Stimulated activated CD4-positive, alpha-beta T cell treated with anti-CD3 and anti-CD28 coated beads, Interleukin-1b, Interleukin-23, amount 100 ng/mL, for 1 hour (primary cell): ENCODE results near the gene TPO.
"Not testable (repeated sequence)": the region's sequence is repeated elsewhere in the genome, so short reads cannot be mapped to it uniquely, and the experiment has no call there.

Experiments used
- DNase-seq, 2 donors: peaks; one replicate each; pipeline ENCODE4 v3.0.0-alpha.2; 2020; ENCODE audit warnings: low read depth in 2 of 2

Gene TPO

GRCh38 chr2:1502891-1503304 lies 89.6 kb downstream of the TPO start:
- no peak for DNase-seq

GRCh38 chr2:1503471-1504310 lies 90.4 kb downstream of the TPO start:
- no peak for DNase-seq

GRCh38 chr2:1504311-1504750 lies 91.1 kb downstream of the TPO start:
- no peak for DNase-seq

GRCh38 chr2:1505031-1505441 lies 91.8 kb downstream of the TPO start:
- no peak for DNase-seq

- DNase-seq, result no peak
Measured at GRCh38 chr2:1509271-1510065, 96.2 kb downstream of the TPO start.

- no peak for DNase-seq
Measured at GRCh38 chr2:1510176-1510575, 96.9 kb downstream of the TPO start.

GRCh38 chr2:1511455-1511854 lies 98.2 kb downstream of the TPO start:
- no peak for DNase-seq

- DNase-seq, result no peak
Measured at GRCh38 chr2:1512321-1513289, 99.3 kb downstream of the TPO start.

GRCh38 chr2:1514391-1515072 lies 101.3 kb downstream of the TPO start:
- DNase-seq, result no peak

GRCh38 chr2:1515073-1515430 lies 101.8 kb downstream of the TPO start:
- no peak for DNase-seq

GRCh38 chr2:1515986-1516797 lies 102.9 kb downstream of the TPO start:
- no peak for DNase-seq

GRCh38 chr2:1516798-1517060 lies 103.5 kb downstream of the TPO start:
- DNase-seq, result no peak

GRCh38 chr2:1517291-1517690 lies 104.0 kb downstream of the TPO start:
- DNase-seq, result not testable (repeated sequence)

- no peak for DNase-seq
Measured at GRCh38 chr2:1517786-1518185, 104.5 kb downstream of the TPO start.

GRCh38 chr2:1518331-1518803 lies 105.1 kb downstream of the TPO start:
- DNase-seq, result no peak

- no peak for DNase-seq
Measured at GRCh38 chr2:1518867-1519530, 105.7 kb downstream of the TPO start.

- no peak for DNase-seq
Measured at GRCh38 chr2:1521191-1521877, 108.1 kb downstream of the TPO start.

- DNase-seq, result no peak
Measured at GRCh38 chr2:1521878-1522830, 108.9 kb downstream of the TPO start.
